Astrocyte of the spinal cord (primary cell): Measurements from ENCODE around the gene ATP5PB.

Source experiments
- DNase-seq: peaks from one replicate; pipeline ENCODE4 v3.0.0; 2011; ENCODE audit warnings: low read depth, low spot score
- H3K4me3 ChIP-seq: 2 replicates; pipeline ENCODE4 v1.5.1; 2011; ENCODE audit warnings: low read depth, mild to moderate bottlenecking, low read length, moderate library complexity
- CTCF ChIP-seq: IDR thresholded peaks from 2 replicates; pipeline ENCODE4 v1.5.1; 2012; ENCODE audit warnings: low read depth, mild to moderate bottlenecking, low read length, inconsistent platforms
- in situ Hi-C: cut with HindIII; loops from 2 replicates; pipeline ENCODE4 v1.10.0; 2017; ENCODE audit warnings: low sequenced_read_pairs

Gene ATP5PB

DNA sequence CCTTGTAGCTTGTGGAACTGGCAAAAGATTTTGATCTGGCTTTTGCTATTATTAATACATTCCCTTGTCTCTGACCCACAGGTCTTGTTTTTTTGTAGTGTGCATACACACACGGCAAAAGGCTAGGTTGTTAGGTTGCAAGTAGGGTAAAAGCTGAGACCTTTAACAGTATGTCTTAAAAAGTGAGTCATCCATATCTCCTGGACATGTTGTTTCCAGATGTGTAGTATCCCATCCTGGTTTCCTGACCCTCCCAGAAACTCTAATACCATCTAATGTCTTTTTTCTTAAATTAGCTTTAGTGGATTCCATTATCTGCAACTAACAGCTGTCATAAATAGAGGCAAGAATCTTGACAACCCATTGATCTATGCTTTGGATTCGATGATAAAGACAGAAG is 36.4 kb upstream of the ATP5PB start:
- H3K4me3 ChIP-seq, result no peak overlapping the region
- no peak for TF ChIP-seq CTCF
- in situ Hi-C loops, result no loop called here
- no peak for DNase-seq

DNA sequence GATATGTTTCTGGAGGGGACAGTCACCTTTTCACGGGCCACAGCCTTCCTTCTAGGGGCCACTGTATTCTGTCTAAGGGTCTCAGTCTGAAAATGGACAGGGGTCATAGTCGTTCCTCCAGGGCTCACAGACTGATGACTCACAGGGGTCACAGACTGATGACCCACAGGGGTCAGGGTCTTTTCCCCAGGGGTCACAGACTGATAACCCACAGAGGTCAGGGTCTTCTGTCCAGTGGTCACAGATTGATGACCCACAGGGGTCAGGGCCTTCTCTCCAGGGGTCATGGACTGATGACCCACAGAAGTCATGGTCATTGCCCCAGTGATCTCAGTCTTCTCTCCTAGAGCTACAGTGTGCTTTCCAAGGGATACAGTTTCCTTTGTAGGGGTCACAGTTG is 34.5 kb upstream of the ATP5PB start:
- in situ Hi-C loops, result no loop called here
- H3K4me3 ChIP-seq, result no peak overlapping the region
- no peak for DNase-seq
- TF ChIP-seq CTCF, result no peak

DNA sequence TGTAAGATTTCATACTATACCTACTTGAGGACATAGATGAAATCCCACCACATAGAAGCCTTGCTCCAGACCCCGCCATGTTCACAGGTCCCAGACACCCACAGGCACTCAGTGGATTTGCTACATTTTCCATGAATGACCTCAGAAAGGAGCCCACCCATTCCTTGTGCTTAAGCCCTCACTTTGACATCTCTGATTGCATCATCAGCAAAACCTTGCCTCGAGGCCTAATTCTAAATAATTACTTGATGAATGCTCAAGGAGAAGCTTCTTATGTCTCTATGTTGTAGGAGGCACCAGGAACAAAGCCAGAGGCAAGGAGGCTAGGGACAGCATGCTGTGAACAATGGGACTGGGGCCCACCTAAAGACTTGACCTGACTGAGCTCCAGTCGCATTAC is 33.8 kb upstream of the ATP5PB start:
- no peak for TF ChIP-seq CTCF
- DNase-seq, result no peak
- H3K4me3 ChIP-seq, result no peak overlapping the region
- in situ Hi-C loops, result no loop called here

GRCh38 chr1:111417755-111418154 is 31.5 kb upstream of the ATP5PB start:
- no peak overlapping the region for H3K4me3 ChIP-seq
- no peak for TF ChIP-seq CTCF
- no peak for DNase-seq
- in situ Hi-C loops, result no loop called here

GRCh38 chr1:111419037-111419436 is 30.2 kb upstream of the ATP5PB start:
- TF ChIP-seq CTCF, result no peak
- H3K4me3 ChIP-seq, result no peak overlapping the region
- DNase-seq, result no peak
- in situ Hi-C loops, result no loop called here

DNA sequence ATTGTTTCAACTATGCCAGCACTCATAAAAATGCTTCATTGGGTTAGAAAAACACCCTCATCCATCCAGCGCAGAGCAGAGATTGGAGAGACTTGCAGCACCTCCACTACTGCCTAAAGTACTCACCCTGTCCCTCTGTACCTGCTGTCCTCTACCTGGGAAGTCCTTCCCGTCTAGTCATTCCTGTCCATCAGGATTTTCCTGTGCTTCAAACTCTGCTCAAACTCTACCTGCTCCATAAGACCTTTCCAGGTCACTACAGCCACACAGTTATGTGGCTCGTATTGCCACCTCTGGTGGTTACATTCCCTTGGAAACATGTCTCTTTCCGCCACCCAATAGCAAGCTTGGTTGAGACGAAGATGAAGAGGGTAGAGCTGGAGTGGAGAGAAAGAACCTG is 28.9 kb upstream of the ATP5PB start:
- no peak overlapping the region for H3K4me3 ChIP-seq
- DNase-seq, result no peak
- no peak for TF ChIP-seq CTCF
- in situ Hi-C loops, result no loop called here
